Activated naive CD8-positive, alpha-beta T cell treated with anti-CD3 and anti-CD28 coated beads for 36 hours (primary cell): ENCODE data around the gene GRID2IP. TPM values are rescaled to one million over a fixed set of nuclear protein-coding genes. Genes with fewer than 3 reads are reported as not detected.
"Not testable (repeated sequence)": the region's sequence is repeated elsewhere in the genome, so short reads cannot be mapped to it uniquely, and the experiment has no call there.

Experiments
- DNase-seq: peaks from one replicate; pipeline ENCODE4 v3.0.0; 2021
- H3K27ac Mint-ChIP-seq: one replicate; pipeline ENCODE4 v1.8.0; 2022; ENCODE audit warnings: mild to moderate bottlenecking, moderate library complexity, mixed read lengths
- H3K27me3 Mint-ChIP-seq: one replicate; pipeline ENCODE4 v1.8.0; 2022; ENCODE audit warnings: mild to moderate bottlenecking, mixed read lengths
- H3K36me3 Mint-ChIP-seq: one replicate; pipeline ENCODE4 v1.8.0; 2021; ENCODE audit warnings: mild to moderate bottlenecking, mixed read lengths
- H3K4me1 Mint-ChIP-seq: one replicate; pipeline ENCODE4 v1.8.0; 2021; ENCODE audit warnings: mixed read lengths
- H3K4me3 Mint-ChIP-seq: one replicate; pipeline ENCODE4 v1.8.0; 2022; ENCODE audit warnings: mild to moderate bottlenecking, moderate library complexity, mixed read lengths
- H3K9me3 Mint-ChIP-seq: one replicate; pipeline ENCODE4 v1.8.0; 2022; ENCODE audit warnings: mixed read lengths
- total RNA-seq, 2 experiments: library from RNA; stranded (reverse); gene quantifications; one replicate each; pipeline ENCODE4 v1.2.3, GENCODE V29; 2021

Gene GRID2IP
- total RNA-seq, 2 experiments from 2014 or later = 0.06 TPM; not detected in 1

DNA sequence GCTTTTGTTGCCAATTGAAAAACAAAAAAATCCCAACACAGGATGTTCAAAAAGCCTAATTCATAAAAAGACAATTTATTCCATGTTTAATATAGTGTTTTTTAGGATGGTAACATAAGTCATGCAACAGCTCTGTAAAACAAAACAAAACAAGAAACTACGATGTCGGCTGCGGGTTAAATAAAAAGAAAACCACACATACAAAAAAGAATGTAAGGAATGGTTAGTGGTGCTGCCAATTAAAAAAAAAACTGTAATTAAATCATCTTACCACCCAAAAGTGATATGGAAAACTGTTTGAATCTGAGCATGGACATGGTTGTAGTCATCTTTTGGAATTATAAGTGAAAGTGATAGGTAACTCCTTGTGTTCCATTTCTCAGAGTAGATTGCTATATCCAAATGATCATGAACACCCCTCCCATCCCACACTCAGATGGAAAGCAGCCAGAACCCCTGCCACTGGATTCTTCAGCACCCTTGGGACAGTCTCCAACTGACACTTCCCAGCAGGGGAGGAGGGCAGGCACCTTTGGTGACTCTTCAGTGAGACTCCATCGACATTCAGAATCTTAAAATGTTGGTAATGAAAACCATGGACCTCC, 89.2 kb downstream of the GRID2IP start:
- peaks cover 8% of the 10 kb centered on the region for H3K4me1 Mint-ChIP-seq
- H3K4me3 Mint-ChIP-seq = no peak overlapping the region
- no peaks in the 10 kb centered on the region for H3K9me3 Mint-ChIP-seq
- H3K36me3 Mint-ChIP-seq = peaks cover 15% of the 10 kb centered on the region
- no peaks in the 10 kb centered on the region for H3K27me3 Mint-ChIP-seq
- no peak for DNase-seq
- no peak overlapping the region for H3K27ac Mint-ChIP-seq

- H3K9me3 Mint-ChIP-seq = no peaks in the 10 kb centered on the region
- no peak for DNase-seq
- H3K27me3 Mint-ChIP-seq = no peaks in the 10 kb centered on the region
- no peak overlapping the region for H3K4me3 Mint-ChIP-seq
- peaks cover 8% of the 10 kb centered on the region for H3K4me1 Mint-ChIP-seq
- no peak overlapping the region for H3K27ac Mint-ChIP-seq
- peaks cover 7% of the 10 kb centered on the region for H3K36me3 Mint-ChIP-seq
Observed at GRCh38 chr7:6460990-6461584, 90.2 kb downstream of the GRID2IP start.

GRCh38 chr7:6460303-6460702, 91.0 kb downstream of the GRID2IP start:
- H3K9me3 Mint-ChIP-seq = no peaks in the 10 kb centered on the region
- no peaks in the 10 kb centered on the region for H3K36me3 Mint-ChIP-seq
- H3K27ac Mint-ChIP-seq = no peak overlapping the region
- no peak overlapping the region for H3K4me3 Mint-ChIP-seq
- DNase-seq = no peak
- peaks cover 8% of the 10 kb centered on the region for H3K4me1 Mint-ChIP-seq
- H3K27me3 Mint-ChIP-seq = no peaks in the 10 kb centered on the region

DNA sequence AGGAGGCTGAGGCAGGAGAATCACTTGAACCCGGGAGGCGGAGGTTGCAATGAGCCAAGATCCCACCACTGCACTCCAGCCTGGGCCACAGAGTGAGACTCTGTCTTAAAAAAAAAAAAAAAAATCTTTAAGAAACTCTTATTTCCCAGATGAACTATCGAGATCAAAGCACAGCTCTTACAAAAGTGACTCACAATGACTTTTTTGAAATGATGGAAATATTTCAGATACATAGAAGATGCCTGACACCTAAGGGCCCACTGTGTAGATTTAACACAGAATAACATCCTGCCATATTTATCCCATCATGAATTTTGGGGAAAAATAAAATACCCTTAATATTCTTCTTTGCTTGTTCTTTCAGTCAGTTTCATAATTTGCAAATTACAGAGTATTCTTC, 92.6 kb downstream of the GRID2IP start:
- not testable (repeated sequence) for H3K27me3 Mint-ChIP-seq, DNase-seq, H3K4me1 Mint-ChIP-seq, H3K4me3 Mint-ChIP-seq, H3K27ac Mint-ChIP-seq, H3K36me3 Mint-ChIP-seq, H3K9me3 Mint-ChIP-seq

- no peak overlapping the region for H3K27ac Mint-ChIP-seq
Observed at GRCh38 chr7:6453734-6454133, 97.5 kb downstream of the GRID2IP start.

DNA sequence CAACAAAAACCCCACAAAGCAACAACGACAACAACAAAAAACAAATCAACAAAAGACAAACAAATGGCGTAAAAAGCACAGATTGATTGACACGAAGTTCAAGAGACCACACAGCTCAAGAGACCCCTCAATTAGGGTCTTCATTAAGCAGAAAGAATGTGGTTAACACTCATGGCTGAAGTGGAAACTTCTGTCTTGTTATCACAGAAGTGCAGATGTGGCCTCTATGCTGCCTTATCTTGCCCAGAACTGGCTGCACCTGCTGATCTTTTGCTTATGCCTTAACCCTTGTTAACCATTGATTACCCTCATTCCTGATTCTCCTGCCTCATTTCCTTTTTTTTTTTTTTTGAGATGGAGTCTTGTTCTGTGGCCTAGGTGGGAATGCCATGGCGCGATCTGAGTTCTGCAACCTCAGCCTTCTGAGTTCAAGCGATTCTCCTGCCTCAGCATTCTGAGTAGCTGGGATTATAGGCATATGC, 100.0 kb downstream of the GRID2IP start:
- Mint-ChIP-seq H3K27me3 (no peaks in the 10 kb centered on the region), H3K27ac (no peak overlapping the region), H3K36me3 (no peaks in the 10 kb centered on the region), H3K4me3 (no peak overlapping the region), H3K4me1 (peaks cover 6% of the 10 kb centered on the region), H3K9me3 (no peaks in the 10 kb centered on the region)
- DNase-seq = no peak

More at GRCh38 chr7:6453734-6454133, 97.5 kb downstream of the GRID2IP start:
- H3K4me3 Mint-ChIP-seq = no peak overlapping the region
- H3K4me1 Mint-ChIP-seq = peaks cover under 1% of the 10 kb centered on the region
- H3K27me3 Mint-ChIP-seq = no peaks in the 10 kb centered on the region
- H3K9me3 Mint-ChIP-seq = no peaks in the 10 kb centered on the region
- DNase-seq = no peak
- no peaks in the 10 kb centered on the region for H3K36me3 Mint-ChIP-seq

DNA sequence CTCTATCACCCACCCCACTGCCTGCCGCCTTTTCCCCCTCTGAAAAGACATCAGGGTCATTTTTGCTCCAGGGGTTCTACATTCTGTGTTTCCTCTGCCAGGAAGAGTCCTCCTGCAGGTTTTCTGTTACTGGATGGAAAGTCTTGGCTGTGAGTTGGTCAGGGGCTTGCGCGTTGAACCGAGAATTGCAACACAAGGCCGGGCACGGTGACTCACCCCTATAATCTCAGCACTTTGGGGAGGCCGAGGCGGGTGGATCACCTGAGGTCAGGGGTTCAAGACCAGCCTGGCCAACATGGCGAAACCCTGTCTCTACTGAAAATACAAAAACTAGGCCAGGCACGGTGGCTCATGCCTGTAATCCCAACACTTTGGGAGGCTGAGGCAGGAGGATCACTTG, 100.7 kb downstream of the GRID2IP start:
- not testable (repeated sequence) for H3K27me3 Mint-ChIP-seq, H3K4me3 Mint-ChIP-seq, H3K4me1 Mint-ChIP-seq, H3K36me3 Mint-ChIP-seq, H3K27ac Mint-ChIP-seq, DNase-seq, H3K9me3 Mint-ChIP-seq

DNA sequence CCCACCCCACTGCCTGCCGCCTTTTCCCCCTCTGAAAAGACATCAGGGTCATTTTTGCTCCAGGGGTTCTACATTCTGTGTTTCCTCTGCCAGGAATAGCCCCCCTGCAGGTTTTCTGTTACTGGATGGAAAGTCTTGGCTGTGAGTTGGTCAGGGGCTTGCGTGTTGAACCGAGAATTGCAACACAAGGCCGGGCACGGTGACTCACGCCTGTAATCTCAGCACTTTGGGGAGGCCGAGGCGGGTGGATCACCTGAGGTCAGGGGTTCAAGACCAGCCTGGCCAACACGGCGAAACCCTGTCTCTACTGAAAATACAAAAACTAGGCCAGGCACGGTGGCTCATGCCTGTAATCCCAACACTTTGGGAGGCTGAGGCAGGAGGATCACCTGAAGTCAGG, 101.4 kb downstream of the GRID2IP start:
- H3K4me1 Mint-ChIP-seq = peaks cover 11% of the 10 kb centered on the region
- not testable (repeated sequence) for H3K36me3 Mint-ChIP-seq, H3K4me3 Mint-ChIP-seq

GRCh38 chr7:6448943-6449543, 102.2 kb downstream of the GRID2IP start:
- peak overlapping the region; percentile 63 for H3K4me3 Mint-ChIP-seq
- H3K36me3 Mint-ChIP-seq = peaks cover 13% of the 10 kb centered on the region
- no peak overlapping the region for H3K27ac Mint-ChIP-seq
- H3K9me3 Mint-ChIP-seq = no peaks in the 10 kb centered on the region
- H3K27me3 Mint-ChIP-seq = no peaks in the 10 kb centered on the region
- peaks cover 12% of the 10 kb centered on the region for H3K4me1 Mint-ChIP-seq
- peak; percentile 4 for DNase-seq

More for the DNA sequence above, 101.4 kb downstream of the GRID2IP start:
- H3K9me3 Mint-ChIP-seq, DNase-seq, H3K27ac Mint-ChIP-seq, H3K27me3 Mint-ChIP-seq: not testable (repeated sequence)

DNA sequence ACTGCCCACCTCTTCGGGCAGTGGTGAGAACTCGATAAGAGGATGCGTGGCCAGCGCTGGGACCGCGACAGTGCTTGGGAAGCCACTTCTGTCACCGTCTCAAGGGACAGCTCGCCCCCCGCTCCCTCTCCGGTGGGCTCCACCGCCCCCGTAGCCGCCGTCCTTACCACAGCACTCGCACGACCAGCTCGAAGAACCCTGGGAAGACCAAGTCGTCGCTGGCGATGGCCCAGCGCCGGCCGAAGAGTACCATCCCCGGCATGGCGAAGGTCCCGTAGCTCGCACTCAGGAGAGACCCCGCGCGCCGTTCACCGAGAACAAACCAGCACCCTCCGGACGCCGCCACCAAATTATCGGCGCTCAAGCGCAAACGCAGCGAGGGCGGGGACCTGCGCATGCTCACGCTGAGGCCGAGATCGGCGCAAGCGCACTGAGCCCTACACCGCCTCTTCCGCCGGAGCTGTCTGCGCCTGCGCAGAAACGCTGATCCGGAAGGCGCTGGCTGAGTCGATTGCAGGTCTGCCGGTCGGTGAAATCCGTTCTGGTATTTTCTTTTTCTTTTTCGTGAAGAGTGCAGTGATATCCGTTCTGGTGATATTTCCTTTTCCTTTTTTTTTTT, 103.6 kb downstream of the GRID2IP start, which contains the start of gene DAGLB:
DAGLB (minus strand) TSS at position 374 of the 619 bp plus-strand sequence; CDS start at position 262, 112 bp downstream.
- peak; percentile 94 for DNase-seq
- Mint-ChIP-seq H3K36me3 (peaks cover 18% of the 10 kb centered on the region), H3K9me3 (no peaks in the 10 kb centered on the region), H3K27ac (peak within 1 kb of the TSS; percentile 90), H3K27me3 (no peaks in the 10 kb centered on the region), H3K4me3 (peak within 1 kb of the TSS; percentile 89), H3K4me1 (peaks cover 16% of the 10 kb centered on the region)

Other genes with a start within 250 kb of the GRID2IP start
- 10 to 100 TPM; 13.7 to 15.5 TPM for gene FAM220A, start 202.5 kb downstream of the GRID2IP start, total RNA-seq
- 100 to 1,000 TPM; 203 TPM for gene RAC1, start 176.9 kb downstream of the GRID2IP start, total RNA-seq
- 10 to 100 TPM; 15.7 to 17.1 TPM for gene DAGLB, start 103.5 kb downstream of the GRID2IP start, total RNA-seq
- 10 to 100 TPM; 63.0 to 67.3 TPM for gene KDELR2, start 67.3 kb downstream of the GRID2IP start, total RNA-seq
- gene ZDHHC4, start 26.0 kb upstream of the GRID2IP start, total RNA-seq = 10 to 100 TPM; 31.4 to 40.2 TPM
- 10 to 100 TPM; 31.9 to 35.0 TPM for gene INTS15, start 38.6 kb upstream of the GRID2IP start, total RNA-seq
- gene ZNF853, start 64.1 kb upstream of the GRID2IP start, total RNA-seq = 1 to 10 TPM; 2.2 TPM
- gene ZNF316, start 85.9 kb upstream of the GRID2IP start, total RNA-seq = 10 to 100 TPM; 17.2 to 19.0 TPM
- gene ZNF12, start 155.5 kb upstream of the GRID2IP start, total RNA-seq = 10 to 100 TPM; 17.2 to 18.2 TPM
- under 1 TPM in 1 of 2 experiments, not detected in 1; 0.32 TPM for gene RSPH10B2, start 202.6 kb upstream of the GRID2IP start, total RNA-seq